Endodermal cell (in vitro differentiated cells): Measurements from ENCODE around the gene RAB3GAP2. TPM values are rescaled to one million over a fixed set of nuclear protein-coding genes. Genes with fewer than 3 reads are reported as not detected.
"Not testable (repeated sequence)": the region's sequence is repeated elsewhere in the genome, so short reads cannot be mapped to it uniquely, and the experiment has no call there.

ENCODE experiments used
- DNase-seq: peaks from one replicate; pipeline ENCODE4 v3.0.0-alpha.2; 2017
- H3K27ac ChIP-seq: 2 replicates; pipeline ENCODE4 v1.5.1; 2013; ENCODE audit warnings: mild to moderate bottlenecking, low read depth, low read length, moderate library complexity
- H3K27me3 ChIP-seq: 2 replicates; pipeline ENCODE4 v1.6.1; 2013; ENCODE audit warnings: mild to moderate bottlenecking, low read length, moderate library complexity; ENCODE audit not compliant: insufficient read depth, control insufficient read depth, poor library complexity, severe bottlenecking
- H3K36me3 ChIP-seq: 2 replicates; pipeline ENCODE4 v1.7.0; 2013; ENCODE audit warnings: mild to moderate bottlenecking, low read length, moderate library complexity; ENCODE audit not compliant: control insufficient read depth, insufficient read depth
- H3K4me1 ChIP-seq: one replicate; pipeline ENCODE4 v1.7.0; 2013; ENCODE audit warnings: low read length; ENCODE audit not compliant: control insufficient read depth, insufficient read depth
- H3K4me3 ChIP-seq: 2 replicates; pipeline ENCODE4 v1.5.1; 2013; ENCODE audit warnings: mild to moderate bottlenecking, low read length, moderate library complexity
- H3K9ac ChIP-seq: 2 replicates; pipeline ENCODE4 v1.6.1; 2013; ENCODE audit warnings: mild to moderate bottlenecking, low read length, moderate library complexity; ENCODE audit not compliant: poor library complexity, severe bottlenecking; ENCODE audit errors: extremely low read depth
- H3K9me3 ChIP-seq: 2 replicates; pipeline ENCODE4 v1.6.1; 2013; ENCODE audit warnings: mild to moderate bottlenecking, low read length, moderate library complexity; ENCODE audit not compliant: control insufficient read depth
- H3K27ac Mint-ChIP-seq: 2 replicates; pipeline ENCODE4 v1.8.0; 2020; ENCODE audit warnings: mixed read lengths
- H3K27me3 Mint-ChIP-seq: 2 replicates; pipeline ENCODE4 v1.8.0; 2021; ENCODE audit warnings: mild to moderate bottlenecking, mixed read lengths; ENCODE audit not compliant: insufficient read depth
- H3K36me3 Mint-ChIP-seq: 2 replicates; pipeline ENCODE4 v1.8.0; 2020; ENCODE audit warnings: low read depth, mixed read lengths
- H3K4me1 Mint-ChIP-seq: 2 replicates; pipeline ENCODE4 v1.8.0; 2020; ENCODE audit warnings: mixed read lengths
- H3K4me3 Mint-ChIP-seq: 2 replicates; pipeline ENCODE4 v1.8.0; 2020; ENCODE audit warnings: mild to moderate bottlenecking, moderate library complexity, mixed read lengths
- H3K9me3 Mint-ChIP-seq: 2 replicates; pipeline ENCODE4 v1.8.0; 2020; ENCODE audit warnings: mild to moderate bottlenecking, mixed read lengths
- WGBS, 2 experiments: methylation state at CpG; one replicate each; pipeline versions ENCODE4 v1.1.5 to v1.1.7; 2013; ENCODE audit warnings: missing lambda C conversion rate in 2 of 2, mixed read lengths in 1 of 2; ENCODE audit not compliant: insufficient coverage in 1 of 2, insufficient read length in 1 of 2; 5-methylcytosine and 5-hydroxymethylcytosine counted together
- total RNA-seq, 2 donors: library from RNA; stranded (reverse); fragmentation: NEBNext Ultra II Directional in 1 of 2; extraction: Animal tissue kit (Norgen Biotek cat#: 25700) in 1 of 2; gene quantifications; 2 replicates in 1 of 2; 3 replicates in 1 of 2; pipeline ENCODE4 v1.2.1, GENCODE V29; 2021
- TF ChIP-seq, protein P1 (sequence below): fragments of 200-600 bp; sonication (generic); conservative IDR thresholded peaks from 2 replicates; pipeline ENCODE4 v1.5.0; 2021; ENCODE audit warnings: antibody characterized with exemption, mild to moderate bottlenecking

Gene RAB3GAP2
- total RNA-seq, 2 donors from 2014 or later: 39.3 to 50.4 TPM

DNA sequence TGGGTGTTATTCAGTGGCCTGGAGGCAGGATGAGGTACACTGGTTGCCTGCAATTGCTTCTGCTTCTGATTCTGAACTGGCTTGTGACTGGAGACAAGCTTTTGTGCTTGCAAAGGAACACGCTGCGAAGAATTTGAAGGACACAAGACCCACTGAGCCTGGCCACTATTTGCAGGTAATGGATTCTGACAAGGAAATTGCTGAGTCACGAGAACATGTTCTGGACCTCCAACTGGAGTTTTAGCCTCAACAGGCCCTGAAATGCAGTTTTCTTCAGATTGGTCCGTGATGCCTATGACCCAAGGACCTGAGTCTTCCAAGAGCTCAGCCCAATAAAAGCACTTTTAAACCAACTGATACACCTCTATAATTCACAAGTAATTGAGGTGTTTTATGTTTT lies 4.6 kb downstream of the RAB3GAP2 start:
- H3K27me3 Mint-ChIP-seq: no peaks in the 10 kb centered on the region
- H3K4me1 Mint-ChIP-seq: peaks cover 2% of the 10 kb centered on the region
- TF ChIP-seq, protein P1, sequence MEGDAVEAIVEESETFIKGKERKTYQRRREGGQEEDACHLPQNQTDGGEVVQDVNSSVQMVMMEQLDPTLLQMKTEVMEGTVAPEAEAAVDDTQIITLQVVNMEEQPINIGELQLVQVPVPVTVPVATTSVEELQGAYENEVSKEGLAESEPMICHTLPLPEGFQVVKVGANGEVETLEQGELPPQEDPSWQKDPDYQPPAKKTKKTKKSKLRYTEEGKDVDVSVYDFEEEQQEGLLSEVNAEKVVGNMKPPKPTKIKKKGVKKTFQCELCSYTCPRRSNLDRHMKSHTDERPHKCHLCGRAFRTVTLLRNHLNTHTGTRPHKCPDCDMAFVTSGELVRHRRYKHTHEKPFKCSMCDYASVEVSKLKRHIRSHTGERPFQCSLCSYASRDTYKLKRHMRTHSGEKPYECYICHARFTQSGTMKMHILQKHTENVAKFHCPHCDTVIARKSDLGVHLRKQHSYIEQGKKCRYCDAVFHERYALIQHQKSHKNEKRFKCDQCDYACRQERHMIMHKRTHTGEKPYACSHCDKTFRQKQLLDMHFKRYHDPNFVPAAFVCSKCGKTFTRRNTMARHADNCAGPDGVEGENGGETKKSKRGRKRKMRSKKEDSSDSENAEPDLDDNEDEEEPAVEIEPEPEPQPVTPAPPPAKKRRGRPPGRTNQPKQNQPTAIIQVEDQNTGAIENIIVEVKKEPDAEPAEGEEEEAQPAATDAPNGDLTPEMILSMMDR: no peak
- peaks cover 5% of the 10 kb centered on the region for H3K9me3 Mint-ChIP-seq
- H3K4me3 Mint-ChIP-seq: no peak overlapping the region
- no peaks in the 10 kb centered on the region for H3K27me3 ChIP-seq
- H3K27ac ChIP-seq: no peak overlapping the region
- H3K4me1 ChIP-seq: no peaks in the 10 kb centered on the region
- peaks cover 10% of the 10 kb centered on the region for H3K9me3 ChIP-seq
- DNase-seq: no peak
- H3K4me3 ChIP-seq: no peak overlapping the region
- 95 to 100% methylated on average over 3 to 4 of the region's 4 CpGs for WGBS, 2 experiments
- H3K9ac ChIP-seq: no peak overlapping the region
- peaks cover 45% of the 10 kb centered on the region for H3K36me3 Mint-ChIP-seq
- peaks cover 55% of the 10 kb centered on the region for H3K36me3 ChIP-seq
- peak overlapping the region; percentile 8 for H3K27ac Mint-ChIP-seq

GRCh38 chr1:220260228-220260627 lies 12.0 kb downstream of the RAB3GAP2 start:
- peaks cover 18% of the 10 kb centered on the region for H3K9me3 ChIP-seq
- 95 to 100% methylated on average over 2 of the region's 3 CpGs for WGBS, 2 experiments

DNA sequence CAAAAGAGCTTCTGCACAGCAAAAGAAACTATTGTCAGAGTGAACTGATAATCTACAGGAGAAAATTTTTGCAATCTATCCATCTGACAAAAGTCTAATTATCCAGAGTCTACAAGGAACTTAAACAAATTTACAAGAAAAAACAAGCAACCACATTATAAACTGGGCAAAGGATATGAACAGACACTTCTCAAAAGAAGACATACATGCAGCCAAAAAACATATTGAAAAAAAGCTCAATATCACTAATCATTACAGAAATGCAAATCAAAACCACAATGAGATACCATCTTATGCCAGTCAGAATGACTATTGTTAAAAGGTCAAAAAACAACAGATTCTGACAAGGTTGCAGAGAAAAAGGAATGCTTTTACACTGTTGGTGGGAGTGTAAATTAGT lies 12.5 kb downstream of the RAB3GAP2 start:
- H3K9ac ChIP-seq, H3K27ac Mint-ChIP-seq, H3K27me3 ChIP-seq, H3K4me1 ChIP-seq, H3K4me3 ChIP-seq, H3K4me3 Mint-ChIP-seq, DNase-seq, H3K27ac ChIP-seq, H3K27me3 Mint-ChIP-seq: not testable (repeated sequence)
- Histone ChIP-seq H3K9me3 (peaks cover 21% of the 10 kb centered on the region), H3K36me3 (peaks cover 19% of the 10 kb centered on the region)
- H3K9me3 Mint-ChIP-seq: peaks cover 33% of the 10 kb centered on the region
- peaks cover 48% of the 10 kb centered on the region for H3K36me3 Mint-ChIP-seq
- H3K4me1 Mint-ChIP-seq: peaks cover 15% of the 10 kb centered on the region

More at GRCh38 chr1:220260228-220260627, 12.0 kb downstream of the RAB3GAP2 start:
- H3K4me1 ChIP-seq, H3K27ac ChIP-seq, H3K27ac Mint-ChIP-seq, H3K4me3 ChIP-seq, DNase-seq, H3K27me3 ChIP-seq, H3K4me3 Mint-ChIP-seq, H3K27me3 Mint-ChIP-seq, H3K9ac ChIP-seq: not testable (repeated sequence)
- Mint-ChIP-seq H3K4me1 (peaks cover 13% of the 10 kb centered on the region), H3K9me3 (peaks cover 33% of the 10 kb centered on the region), H3K36me3 (peaks cover 49% of the 10 kb centered on the region)
- H3K36me3 ChIP-seq: peaks cover 19% of the 10 kb centered on the region

DNA sequence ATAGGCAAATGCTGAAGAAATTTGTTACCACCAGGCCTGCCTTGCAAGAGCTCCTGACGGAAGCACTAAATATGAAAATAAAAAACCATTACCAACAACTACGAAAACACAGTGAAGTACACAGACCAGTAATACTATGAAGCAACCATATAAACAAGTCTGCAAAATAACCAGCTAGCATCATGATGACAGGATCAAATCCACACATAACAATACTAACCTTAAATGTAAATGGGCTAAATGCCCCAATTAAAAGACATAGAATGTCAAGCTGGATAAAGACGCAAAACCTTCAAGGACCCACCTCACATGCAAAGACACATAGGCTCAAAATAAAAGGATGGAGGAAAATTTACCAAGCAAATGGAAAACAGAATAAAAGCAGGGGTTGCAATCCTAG lies 16.1 kb downstream of the RAB3GAP2 start:
- H3K36me3 Mint-ChIP-seq: peaks cover 53% of the 10 kb centered on the region
- H3K27me3 ChIP-seq, H3K9ac ChIP-seq, H3K4me3 ChIP-seq, H3K4me1 ChIP-seq, H3K4me3 Mint-ChIP-seq, DNase-seq, H3K27me3 Mint-ChIP-seq, H3K27ac Mint-ChIP-seq, H3K27ac ChIP-seq: not testable (repeated sequence)
- H3K4me1 Mint-ChIP-seq: peaks cover 25% of the 10 kb centered on the region
- H3K9me3 ChIP-seq: peaks cover 30% of the 10 kb centered on the region
- H3K36me3 ChIP-seq: peaks cover 24% of the 10 kb centered on the region
- WGBS, 2 experiments: 60% methylated on average over 3 of the region's 3 CpGs; no CpG with 5 or more reads in 1 of the 2 experiments
- H3K9me3 Mint-ChIP-seq: peaks cover 51% of the 10 kb centered on the region
